SK-MEL-5 (cell line): ENCODE data around the gene ADSL. TPM values are rescaled to one million over a fixed set of nuclear protein-coding genes. Genes with fewer than 3 reads are reported as not detected.

ENCODE experiments used
- DNase-seq: peaks from one replicate; pipeline ENCODE4 v3.0.0-alpha.2; 2016; ENCODE audit warnings: low read depth, low spot score
- in situ Hi-C: cut with HindIII; loops from 2 replicates; pipeline ENCODE4 v1.10.0; 2016; ENCODE audit warnings: low sequenced_read_pairs, high pct_unique_total_duplicates, low pct_unique_long_range_greater_than_20kb
- total RNA-seq: library from RNA; depleted of rRNA; stranded (reverse); fragments of >200 nt; shearing (Covaris generic); gene quantifications from 2 replicates; pipeline ENCODE4 v1.2.3, GENCODE V29; 2014; rRNA removed

ADSL gene
- total RNA-seq, 1 experiment from 2014 or later, result 308 TPM

DNA sequence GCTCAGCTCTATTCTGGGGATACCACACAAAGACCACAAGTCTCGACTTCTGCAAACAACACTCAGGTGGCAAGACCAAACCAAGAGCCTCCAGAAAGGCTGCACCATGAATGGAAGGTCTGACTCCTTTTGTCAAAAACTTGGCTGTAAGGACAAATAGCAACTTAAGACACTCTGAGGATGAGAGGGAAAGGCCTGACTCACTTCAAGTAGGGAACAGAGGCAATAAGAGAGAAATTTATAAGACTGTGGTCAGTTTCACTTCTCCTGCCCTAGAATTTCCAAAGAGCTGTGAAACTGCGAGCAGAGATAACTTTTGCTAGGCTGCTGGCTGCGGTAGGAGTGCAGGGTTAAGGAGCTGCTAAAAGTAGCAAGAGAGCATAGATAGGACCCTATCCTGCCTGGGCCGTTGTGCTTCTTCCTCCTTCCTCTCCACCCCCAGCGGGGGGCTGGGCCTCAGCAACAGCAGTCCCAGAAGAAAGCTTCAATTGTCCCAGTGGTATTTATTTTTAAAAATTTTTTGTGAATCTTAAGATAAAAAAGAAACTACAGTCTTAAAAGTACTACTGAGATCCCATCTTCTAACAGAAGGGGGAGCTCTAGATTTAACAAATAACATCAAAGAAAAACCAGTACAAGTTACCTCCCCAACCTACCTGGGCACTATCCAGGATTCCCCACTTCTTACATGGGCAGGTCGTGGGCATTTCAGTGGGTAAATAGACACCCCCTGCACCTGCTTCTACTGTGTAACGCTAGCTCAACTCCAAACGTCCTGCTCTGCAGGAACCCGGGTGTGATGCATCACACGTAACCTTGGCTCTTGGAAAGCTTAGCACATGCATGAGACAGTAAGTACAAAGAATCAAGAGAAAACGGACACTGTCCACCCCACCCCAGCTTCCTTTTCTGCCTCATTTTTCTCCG lies 90.5 kb downstream of the ADSL start:
- peak; percentile 79 for DNase-seq
- in situ Hi-C loops, result no loop called here

Other genes with a start within 250 kb of the ADSL start
- 27.2 and 27.9 TPM in 2 replicates for gene TNRC6B, start 168.6 kb upstream of the ADSL start, total RNA-seq
- gene SGSM3, start 24.1 kb downstream of the ADSL start, total RNA-seq, result 45.1 and 58.5 TPM in 2 replicates